ENCODE measurements around the gene SPDEF. TPM values are rescaled to one million over a fixed set of nuclear protein-coding genes. Genes with fewer than 3 reads are reported as not detected.

The SPDEF gene
- polyA plus RNA-seq, 2 of the 4 experiments (the other 2 are of a cell fraction) = 4.3 to 5.4 TPM

DNA sequence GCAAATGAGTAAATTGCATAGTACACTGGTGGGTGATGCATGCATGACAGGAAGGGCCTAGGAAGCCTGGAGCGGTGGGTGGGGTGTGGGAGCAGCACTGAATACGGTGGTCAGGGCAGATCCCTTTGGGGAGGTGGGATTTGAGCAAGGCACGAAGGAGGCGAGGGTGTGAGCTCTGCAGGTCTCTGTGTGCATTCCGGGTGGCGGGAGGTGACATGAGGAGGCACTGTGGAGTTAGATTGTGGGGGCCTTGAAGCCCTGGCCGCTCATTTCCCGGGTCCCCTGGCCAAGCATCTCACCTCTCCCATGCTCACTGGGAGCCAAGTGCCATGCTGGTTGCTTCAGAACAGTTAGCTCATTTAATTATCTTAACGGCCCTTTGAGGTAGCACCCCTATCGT, 6.2 kb upstream of the SPDEF start:
- ChIA-PET CTCF (interaction anchor here (1.1 to 1.2 kb wide), 2 partner anchors 35 to 47 kb away, joined by 3 read pairs; no protein-coding TSS in a partner anchor), POLR2A (no interaction called here)
- WGBS (ENCODE audit: missing lambda C conversion rate) = 92% methylated on average over 10 of the region's 10 CpGs
- Histone ChIP-seq H3K4me2 (no peak overlapping the region), H3K4me3 (no peak overlapping the region), H3K27ac (no peak overlapping the region), H3K4me1 (peaks cover 10% of the 10 kb centered on the region; the same call in 2 of the 3 replicates), H3K9me3 (peaks cover 7% of the 10 kb centered on the region; the same call in 1 of the 3 replicates)
- no peak for DNase-seq (ENCODE audit: low read depth in 1 of 2, low spot score in 1 of 2)
- ATAC-seq = no peak
- TF ChIP-seq CHD2 (IDR thresholded peaks at IDR 0.05; ENCODE audit: low read length, partially characterized antibody) (no peak), EHF (CRISPR knock-in tag; IDR thresholded peaks at IDR 0.05) (no peak), POLR2AphosphoS2 (conservative IDR thresholded peaks at IDR 0.05; ENCODE audit: low read length) (no peak), ZC3H11A (IDR thresholded peaks at IDR 0.05) (no peak), RNF2 (IDR thresholded peaks at IDR 0.05; ENCODE audit: borderline replicate concordance, low read depth) (no peak), CEBPB (IDR thresholded peaks at IDR 0.05) (no peak), ZFP36 (IDR thresholded peaks at IDR 0.05; ENCODE audit: borderline replicate concordance, partially characterized antibody) (no peak), EP300 (IDR thresholded peaks at IDR 0.05) (no peak), RFX5 (IDR thresholded peaks at IDR 0.05) (no peak), MYC (IDR thresholded peaks at IDR 0.05; ENCODE audit: borderline replicate concordance, low read length) (no peak), MAZ (IDR thresholded peaks at IDR 0.05; ENCODE audit: borderline replicate concordance, low read depth, low read length) (no peak), ZNF302 (CRISPR knock-in tag; IDR thresholded peaks at IDR 0.05) (no peak), NFE2L2 (conservative IDR thresholded peaks at IDR 0.05; ENCODE audit: low read length) (no peak), CBX8 (IDR thresholded peaks at IDR 0.05) (no peak), KDM5A (IDR thresholded peaks at IDR 0.05) (no peak)
- TF ChIP-seq, protein P1, sequence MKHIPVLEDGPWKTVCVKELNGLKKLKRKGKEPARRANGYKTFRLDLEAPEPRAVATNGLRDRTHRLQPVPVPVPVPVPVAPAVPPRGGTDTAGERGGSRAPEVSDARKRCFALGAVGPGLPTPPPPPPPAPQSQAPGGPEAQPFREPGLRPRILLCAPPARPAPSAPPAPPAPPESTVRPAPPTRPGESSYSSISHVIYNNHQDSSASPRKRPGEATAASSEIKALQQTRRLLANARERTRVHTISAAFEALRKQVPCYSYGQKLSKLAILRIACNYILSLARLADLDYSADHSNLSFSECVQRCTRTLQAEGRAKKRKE (CRISPR knock-in tag; IDR thresholded peaks at IDR 0.05; ENCODE audit: low read depth) = no peak
- no peak for FAIRE-seq

DNA sequence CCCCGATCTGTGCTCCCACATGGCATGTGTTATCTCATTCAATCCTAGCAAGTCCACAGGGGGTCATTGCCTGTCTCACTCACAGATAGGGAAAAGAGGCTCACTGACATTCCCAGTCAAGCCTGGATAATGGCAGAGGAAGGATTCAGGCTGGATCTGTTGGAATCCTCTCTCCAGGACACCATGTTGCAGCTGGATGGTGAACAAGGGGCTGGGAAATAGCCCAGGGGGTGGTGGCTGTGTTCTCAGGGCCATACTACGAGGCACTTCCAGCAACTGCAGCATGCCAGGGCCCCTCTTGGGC, 5.0 kb upstream of the SPDEF start:
- Histone ChIP-seq H3K4me1 (peaks cover 13% of the 10 kb centered on the region), H3K4me3 (no peak overlapping the region), H3K27ac (peak overlapping the region in 1 of 2 experiments; percentile 54; a peak in 1 of 6 replicates), H3K4me2 (no peak overlapping the region), H3K9me3 (peaks cover 7% of the 10 kb centered on the region; the same call in 1 of the 3 replicates)
- no peak for DNase-seq (ENCODE audit: low read depth in 1 of 2, low spot score in 1 of 2)
- 93% methylated on average over 2 of the region's 2 CpGs for WGBS (ENCODE audit: missing lambda C conversion rate)
- FAIRE-seq = no peak
- POLR2A ChIA-PET = no interaction called here
- TF ChIP-seq EHF (CRISPR knock-in tag; IDR thresholded peaks at IDR 0.05) = no peak
- TF ChIP-seq ZNF302 (CRISPR knock-in tag; IDR thresholded peaks at IDR 0.05) = no peak
- TF ChIP-seq ZC3H11A (IDR thresholded peaks at IDR 0.05) = no peak
- TF ChIP-seq, protein P2, sequence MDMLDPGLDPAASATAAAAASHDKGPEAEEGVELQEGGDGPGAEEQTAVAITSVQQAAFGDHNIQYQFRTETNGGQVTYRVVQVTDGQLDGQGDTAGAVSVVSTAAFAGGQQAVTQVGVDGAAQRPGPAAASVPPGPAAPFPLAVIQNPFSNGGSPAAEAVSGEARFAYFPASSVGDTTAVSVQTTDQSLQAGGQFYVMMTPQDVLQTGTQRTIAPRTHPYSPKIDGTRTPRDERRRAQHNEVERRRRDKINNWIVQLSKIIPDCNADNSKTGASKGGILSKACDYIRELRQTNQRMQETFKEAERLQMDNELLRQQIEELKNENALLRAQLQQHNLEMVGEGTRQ (IDR thresholded peaks at IDR 0.05) = no peak
- TF ChIP-seq TP53 (CRISPR knock-in tag; IDR thresholded peaks at IDR 0.05) = no peak
- TF ChIP-seq CHD2 (IDR thresholded peaks at IDR 0.05; ENCODE audit: low read length, partially characterized antibody) = no peak
- no peak for TF ChIP-seq KDM5A (IDR thresholded peaks at IDR 0.05)
- no peak for TF ChIP-seq RNF2 (IDR thresholded peaks at IDR 0.05; ENCODE audit: borderline replicate concordance, low read depth)
- no peak for TF ChIP-seq JUN (IDR thresholded peaks at IDR 0.05)
- TF ChIP-seq ESRRA (IDR thresholded peaks at IDR 0.05; ENCODE audit: borderline replicate concordance, low read length) = no peak
- TF ChIP-seq, protein P3, sequence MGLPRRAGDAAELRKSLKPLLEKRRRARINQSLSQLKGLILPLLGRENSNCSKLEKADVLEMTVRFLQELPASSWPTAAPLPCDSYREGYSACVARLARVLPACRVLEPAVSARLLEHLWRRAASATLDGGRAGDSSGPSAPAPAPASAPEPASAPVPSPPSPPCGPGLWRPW (IDR thresholded peaks at IDR 0.05) = no peak
- no peak for TF ChIP-seq ZSCAN20 (CRISPR knock-in tag; IDR thresholded peaks at IDR 0.05)
- TF ChIP-seq MAFK (IDR thresholded peaks at IDR 0.05; ENCODE audit: partially characterized antibody) = no peak
- ATAC-seq = no peak
- CTCF ChIA-PET = interaction anchor here (1.2 kb wide), 1 partner anchor 34 kb away, joined by 3 read pairs; no protein-coding TSS in a partner anchor

Measured in A549 (cell line).